Measurements from ENCODE around the gene CBX4.

Gene CBX4

DNA sequence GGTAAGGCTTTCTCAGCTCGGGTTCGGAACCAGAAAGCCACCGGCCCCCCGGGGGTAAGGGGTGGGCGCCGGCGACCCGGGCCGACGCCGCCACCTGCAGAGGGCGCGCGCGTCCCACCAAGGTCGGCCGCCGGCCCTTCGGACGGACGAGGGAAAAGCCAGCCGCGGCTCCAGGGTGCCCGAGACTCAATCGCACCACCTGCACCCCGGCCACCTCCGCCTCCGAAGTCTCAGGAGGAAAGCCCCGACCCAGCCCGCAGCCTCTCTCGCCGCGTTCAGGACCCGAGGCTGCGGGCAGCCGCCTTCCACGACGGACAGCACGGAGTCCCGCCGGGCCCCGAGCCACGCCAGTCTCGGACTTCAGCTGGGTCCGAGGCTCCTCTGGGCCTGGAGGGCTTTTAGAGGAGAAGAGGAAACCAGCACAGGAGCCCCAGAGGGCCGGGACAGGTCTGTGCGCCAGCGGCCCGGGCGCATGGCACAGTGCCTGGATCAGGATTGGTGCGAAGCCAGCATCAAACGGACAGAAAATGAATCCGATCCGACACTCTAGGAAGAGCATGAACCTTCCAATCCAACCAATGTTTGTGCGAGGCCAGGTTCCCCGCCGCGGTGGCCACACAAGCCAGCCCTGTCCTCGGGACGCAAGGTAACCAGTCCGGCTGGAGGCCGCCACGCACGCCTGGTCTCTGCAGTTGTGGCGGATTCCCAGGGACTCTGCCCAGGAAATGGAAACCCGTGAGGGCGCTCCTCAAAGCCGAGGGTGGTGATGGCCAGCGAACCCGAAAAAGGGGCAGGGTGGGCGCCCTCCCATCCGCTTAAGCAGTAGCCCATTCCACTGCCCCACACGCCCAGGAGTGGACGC, 49.1 kb downstream of the CBX4 start:
- Histone ChIP-seq H3K9ac (peak overlapping the region in 1 of 11 experiments; percentile 25; a peak in 1 of 22 replicates), H3K9me3 (replicated peaks in 1 of 11) (no peaks in the 10 kb centered on the region), H4K20me1 (peaks cover 11 to 99% (median 96%) of the 10 kb centered on the region in 11 experiments; a peak in 20 of 22 replicates), H3K4me2 (peak overlapping the region; percentile 2 to 65 (median 52); a peak in 21 of 22 replicates), H3K27me3 (peaks cover 78 to 99% (median 94%) of the 10 kb centered on the region in 11 experiments), H3K27ac (no peak overlapping the region), H3K4me3 (peak overlapping the region in 7 of 10 experiments; percentile 3 to 34 (median 13); a peak in 6 of 20 replicates), H3K36me3 (peaks cover 9 to 39% (median 24%) of the 10 kb centered on the region in 11 experiments), H3K4me1 (peaks cover 14 to 34% (median 24%) of the 10 kb centered on the region in 10 experiments; a peak in 19 of 20 replicates)
- TF ChIP-seq Cebpa-rat (IDR thresholded peaks at IDR 0.05), result no peak

- Histone ChIP-seq H3K27ac (no peak overlapping the region), H3K27me3 (peaks cover 78 to 94% (median 89%) of the 10 kb centered on the region in 11 experiments), H3K9me3 (replicated peaks in 1 of 11) (no peaks in the 10 kb centered on the region), H4K20me1 (peaks cover 7 to 99% (median 96%) of the 10 kb centered on the region in 11 experiments; a peak in 20 of 22 replicates), H3K9ac (peak overlapping the region in 1 of 11 experiments; percentile 25; a peak in 1 of 22 replicates), H3K4me3 (peak overlapping the region in 5 of 10 experiments; percentile 13 to 34 (median 25); a peak in 5 of 20 replicates), H3K36me3 (peaks cover 10 to 39% (median 25%) of the 10 kb centered on the region in 11 experiments; a peak in 21 of 22 replicates), H3K4me2 (peak overlapping the region; percentile 2 to 65 (median 52); a peak in 21 of 22 replicates), H3K4me1 (peaks cover 14 to 30% (median 20%) of the 10 kb centered on the region in 10 experiments; a peak in 19 of 20 replicates)
- no peak for TF ChIP-seq Cebpa-rat (IDR thresholded peaks at IDR 0.05)
These were observed 50.0 kb downstream of the CBX4 start for GRCh38 chr17:79788989-79789942.

DNA sequence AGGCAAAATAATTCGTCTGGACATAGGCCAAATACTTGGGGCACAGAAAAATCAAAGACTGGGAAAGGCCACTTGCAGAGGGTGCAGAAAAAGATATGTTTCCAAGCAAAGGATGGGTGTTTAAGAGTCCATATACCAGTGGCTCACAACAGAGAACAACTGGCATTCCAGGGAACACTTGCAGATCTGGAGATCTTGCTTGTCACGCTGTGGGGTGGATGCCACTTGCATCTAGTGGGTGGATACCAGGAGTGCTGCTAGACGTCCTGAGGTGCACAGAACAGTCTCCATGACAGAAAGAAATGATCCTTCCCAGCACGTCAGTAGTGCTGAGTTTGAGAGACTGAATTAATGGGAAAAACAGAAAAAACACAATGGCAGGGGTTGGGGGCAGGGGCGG, 50.8 kb downstream of the CBX4 start:
- H3K9me3 ChIP-seq (replicated peaks in 1 of 11), result no peaks in the 10 kb centered on the region
- H3K4me2 ChIP-seq, result no peak overlapping the region
- TF ChIP-seq Cebpa-rat (IDR thresholded peaks at IDR 0.05), result no peak
- H3K4me1 ChIP-seq, result peaks cover 14 to 28% (median 20%) of the 10 kb centered on the region in 10 experiments; a peak in 19 of 20 replicates
- peaks cover 3 to 99% (median 97%) of the 10 kb centered on the region in 11 experiments; a peak in 20 of 22 replicates for H4K20me1 ChIP-seq
- no peak overlapping the region for H3K27ac ChIP-seq
- peaks cover 71 to 86% (median 81%) of the 10 kb centered on the region in 11 experiments for H3K27me3 ChIP-seq
- H3K36me3 ChIP-seq, result peaks cover 16 to 41% (median 33%) of the 10 kb centered on the region in 11 experiments; a peak in 21 of 22 replicates
- no peak overlapping the region for H3K9ac ChIP-seq
- H3K4me3 ChIP-seq, result no peak overlapping the region

DNA sequence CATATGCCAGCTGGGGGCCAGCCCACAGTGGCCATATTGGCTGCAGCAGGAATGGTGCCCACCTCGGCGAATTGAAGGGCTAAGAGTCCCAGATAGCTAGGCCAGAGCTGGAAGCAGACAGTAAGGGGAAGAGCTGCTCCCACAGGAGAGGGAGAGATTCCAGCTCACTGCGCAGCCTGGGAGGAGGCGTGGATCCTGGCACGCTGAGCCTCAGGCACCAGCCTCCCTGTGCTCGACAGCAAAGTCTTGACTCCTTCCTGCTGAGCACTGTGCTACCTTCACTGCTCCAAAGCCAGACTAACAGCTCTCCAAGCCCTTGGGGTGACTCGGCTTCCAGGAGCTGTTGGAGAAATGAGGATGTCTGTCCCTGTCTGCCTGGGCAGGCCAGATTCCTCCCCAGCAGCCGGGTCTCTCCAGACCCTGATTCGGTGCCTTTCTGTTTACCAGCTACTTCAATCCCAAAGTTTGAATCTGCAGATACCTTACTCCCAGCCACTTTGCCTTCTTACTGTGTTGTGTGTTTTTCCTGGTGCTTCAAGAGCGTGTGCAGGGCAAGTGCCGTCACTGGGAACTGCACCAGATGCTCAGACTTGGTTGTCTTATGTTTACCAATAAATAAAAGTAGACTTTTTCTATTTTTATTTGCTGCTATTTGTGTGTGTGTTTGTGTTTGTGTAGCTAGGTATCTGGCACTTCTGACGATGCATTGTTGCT, 52.2 kb downstream of the CBX4 start:
- Histone ChIP-seq H3K9me3 (replicated peaks in 1 of 11) (no peaks in the 10 kb centered on the region), H3K27me3 (peaks cover 57 to 72% (median 68%) of the 10 kb centered on the region in 11 experiments), H3K27ac (no peak overlapping the region), H3K9ac (no peak overlapping the region), H3K4me2 (no peak overlapping the region), H3K36me3 (peaks cover 16 to 50% (median 46%) of the 10 kb centered on the region in 11 experiments; a peak in 21 of 22 replicates), H4K20me1 (peaks cover 0 to 100% (median 97%) of the 10 kb centered on the region in 11 experiments; a peak in 18 of 22 replicates), H3K4me1 (peaks cover 18 to 32% (median 25%) of the 10 kb centered on the region in 10 experiments), H3K4me3 (no peak overlapping the region)
- no peak for TF ChIP-seq Cebpa-rat (IDR thresholded peaks at IDR 0.05)

- no peak overlapping the region for H3K4me2 ChIP-seq
- no peak overlapping the region for H3K4me3 ChIP-seq
- peaks cover 0 to 100% (median 98%) of the 10 kb centered on the region in 11 experiments; a peak in 18 of 22 replicates for H4K20me1 ChIP-seq
- H3K27me3 ChIP-seq, result peaks cover 48 to 63% (median 58%) of the 10 kb centered on the region in 11 experiments
- no peak overlapping the region for H3K27ac ChIP-seq
- H3K4me1 ChIP-seq, result peaks cover 21 to 38% (median 29%) of the 10 kb centered on the region in 10 experiments
- no peak for TF ChIP-seq Cebpa-rat (IDR thresholded peaks at IDR 0.05)
- H3K9me3 ChIP-seq (replicated peaks in 1 of 11), result no peaks in the 10 kb centered on the region
- peaks cover 16 to 59% (median 51%) of the 10 kb centered on the region in 11 experiments; a peak in 21 of 22 replicates for H3K36me3 ChIP-seq
- H3K9ac ChIP-seq, result no peak overlapping the region; a peak in 1 of 22 replicates
These were observed 53.1 kb downstream of the CBX4 start for GRCh38 chr17:79785900-79786810.

DNA sequence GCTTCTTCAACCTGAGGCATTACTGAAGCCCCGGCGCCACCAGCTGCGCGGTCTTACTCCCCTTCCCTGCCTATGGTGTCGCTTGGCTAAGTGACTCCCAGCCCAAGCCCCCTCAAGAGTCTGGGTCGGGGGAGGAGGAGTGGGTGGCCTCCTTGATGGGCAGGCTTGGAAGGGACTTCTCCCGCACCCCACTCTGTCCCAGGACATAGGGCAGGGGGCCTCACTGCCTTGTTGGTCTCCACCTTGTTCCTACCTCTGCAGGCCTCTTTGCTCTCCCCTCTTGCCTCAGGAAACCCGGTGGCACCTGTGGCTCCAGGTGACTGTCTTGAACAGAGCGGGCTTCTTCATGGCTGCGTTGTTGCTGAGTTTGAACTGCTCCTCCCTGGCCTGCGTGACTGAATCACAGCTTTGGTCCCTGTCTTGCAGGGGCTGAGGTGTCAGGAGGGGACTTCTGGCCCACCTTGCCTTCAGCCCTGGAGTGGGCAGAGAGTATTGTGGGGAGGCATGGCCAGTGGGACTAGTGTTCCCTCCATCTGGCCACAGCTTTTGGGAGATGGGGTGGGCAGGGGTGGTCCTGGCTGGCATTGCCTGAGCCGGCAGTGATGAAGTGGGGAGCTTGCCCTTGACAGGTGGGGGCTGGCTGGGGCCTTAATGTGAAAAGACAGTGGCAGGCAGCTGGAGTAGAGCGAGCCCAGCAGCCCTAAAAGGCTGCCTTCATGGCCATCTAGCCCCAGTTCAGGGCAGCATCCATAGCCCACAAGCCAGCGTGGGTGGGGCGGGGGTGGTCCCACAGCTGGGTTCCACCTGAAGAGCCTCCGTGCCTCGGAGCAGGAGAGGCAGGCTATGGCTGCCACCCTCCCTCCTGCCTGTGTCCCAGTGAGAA, 54.0 kb downstream of the CBX4 start:
- peaks cover 16 to 65% (median 52%) of the 10 kb centered on the region in 11 experiments; a peak in 21 of 22 replicates for H3K36me3 ChIP-seq
- H3K27ac ChIP-seq, result no peak overlapping the region
- H3K9ac ChIP-seq, result no peak overlapping the region; a peak in 1 of 22 replicates
- no peaks in the 10 kb centered on the region for H3K9me3 ChIP-seq (replicated peaks in 1 of 11)
- no peak for TF ChIP-seq Cebpa-rat (IDR thresholded peaks at IDR 0.05)
- no peak overlapping the region for H3K4me2 ChIP-seq
- peaks cover 39 to 54% (median 49%) of the 10 kb centered on the region in 11 experiments for H3K27me3 ChIP-seq
- peaks cover 23 to 41% (median 33%) of the 10 kb centered on the region in 10 experiments for H3K4me1 ChIP-seq
- H4K20me1 ChIP-seq, result peaks cover 0 to 100% (median 98%) of the 10 kb centered on the region in 11 experiments; a peak in 18 of 22 replicates
- H3K4me3 ChIP-seq, result no peak overlapping the region
